Measurements from ENCODE around the gene DIPK1C. TPM values are rescaled to one million over a fixed set of nuclear protein-coding genes. Genes with fewer than 3 reads are reported as not detected.
A peak's percentile ranks its signal among the peaks of the same experiment; 100 is the strongest.

Gene DIPK1C
- total and polyA plus RNA-seq, 11 donors = 1.3 to 14.2 (median 6.3) TPM

DNA sequence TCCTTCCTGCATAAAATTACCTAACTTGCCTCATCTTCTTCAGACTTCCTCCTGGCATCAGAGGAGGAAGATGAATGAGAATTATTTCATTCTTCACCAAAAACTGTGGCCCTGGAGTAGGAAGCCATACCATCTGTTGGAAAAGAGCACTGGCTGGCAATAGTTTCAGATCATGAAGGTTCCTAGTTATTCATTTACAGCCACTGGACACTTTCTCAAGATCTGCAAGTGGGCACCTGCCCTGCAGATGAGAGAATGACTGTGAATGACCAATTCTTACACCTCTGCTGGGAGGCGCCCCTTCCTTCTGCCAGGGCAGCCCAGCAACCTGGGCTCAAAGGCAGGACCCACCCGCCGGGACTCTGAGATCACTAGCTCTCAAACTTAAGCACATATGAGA, 13.0 kb downstream of the DIPK1C start:
- H3K9me3 ChIP-seq = no peaks in the 10 kb centered on the region
- ATAC-seq (no peak), DNase-seq (no peak)
- peaks cover 0 to 6% (median 0%) of the 10 kb centered on the region in 12 donors for H3K4me1 ChIP-seq
- peaks cover 0 to 18% (median 0%) of the 10 kb centered on the region in 9 donors for H3K36me3 ChIP-seq
- no peak for TF ChIP-seq POLR2A (IDR thresholded peaks at IDR 0.05)
- TF ChIP-seq, protein P1, sequence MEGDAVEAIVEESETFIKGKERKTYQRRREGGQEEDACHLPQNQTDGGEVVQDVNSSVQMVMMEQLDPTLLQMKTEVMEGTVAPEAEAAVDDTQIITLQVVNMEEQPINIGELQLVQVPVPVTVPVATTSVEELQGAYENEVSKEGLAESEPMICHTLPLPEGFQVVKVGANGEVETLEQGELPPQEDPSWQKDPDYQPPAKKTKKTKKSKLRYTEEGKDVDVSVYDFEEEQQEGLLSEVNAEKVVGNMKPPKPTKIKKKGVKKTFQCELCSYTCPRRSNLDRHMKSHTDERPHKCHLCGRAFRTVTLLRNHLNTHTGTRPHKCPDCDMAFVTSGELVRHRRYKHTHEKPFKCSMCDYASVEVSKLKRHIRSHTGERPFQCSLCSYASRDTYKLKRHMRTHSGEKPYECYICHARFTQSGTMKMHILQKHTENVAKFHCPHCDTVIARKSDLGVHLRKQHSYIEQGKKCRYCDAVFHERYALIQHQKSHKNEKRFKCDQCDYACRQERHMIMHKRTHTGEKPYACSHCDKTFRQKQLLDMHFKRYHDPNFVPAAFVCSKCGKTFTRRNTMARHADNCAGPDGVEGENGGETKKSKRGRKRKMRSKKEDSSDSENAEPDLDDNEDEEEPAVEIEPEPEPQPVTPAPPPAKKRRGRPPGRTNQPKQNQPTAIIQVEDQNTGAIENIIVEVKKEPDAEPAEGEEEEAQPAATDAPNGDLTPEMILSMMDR (IDR thresholded peaks at IDR 0.05) = no peak
- 94 to 97% (median 95%) methylated on average over 3 of the region's 3 CpGs; no CpG with 5 or more reads in 1 of the 4 donors for WGBS, 4 donors
- no peaks in the 10 kb centered on the region for H3K27me3 ChIP-seq
- no peak overlapping the region for H3K4me3 ChIP-seq
- no peak overlapping the region for H3K27ac ChIP-seq
- intact Hi-C loops (cut with DNase I) = loop anchor here in 1 of 10 donors (5.0 kb wide), 1 partner anchor 42 kb away; no protein-coding TSS in a partner anchor

DNA sequence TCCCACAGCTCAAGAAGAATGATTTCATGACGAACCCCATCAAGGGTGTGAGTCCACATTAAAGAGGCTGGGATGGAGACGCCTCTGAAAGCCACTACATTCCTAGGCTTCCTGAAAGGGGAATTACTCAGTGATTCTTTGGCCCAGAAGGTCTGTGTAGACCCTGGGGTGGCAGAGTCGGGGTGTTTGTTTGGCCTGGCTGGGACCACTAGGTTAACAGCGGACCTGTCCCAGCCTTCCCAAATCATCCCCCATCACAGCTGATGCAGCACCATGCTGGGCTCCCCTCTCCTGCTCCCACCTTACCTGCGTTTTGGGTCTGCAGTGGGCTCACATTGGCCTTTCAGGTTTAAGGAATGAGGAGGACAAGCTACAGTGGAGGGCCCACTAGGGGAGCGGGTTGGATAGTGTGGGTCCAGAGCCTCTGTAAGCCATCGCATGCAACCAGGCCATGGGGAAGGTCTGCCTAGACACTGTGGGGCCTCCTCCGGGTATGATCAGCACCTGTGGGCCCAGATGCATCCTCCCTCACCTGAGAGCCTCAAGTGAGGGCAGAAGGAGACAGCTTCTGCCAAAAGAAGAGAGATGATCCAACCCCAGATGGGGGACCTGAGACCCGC, 16.2 kb downstream of the DIPK1C start:
- Histone ChIP-seq H3K36me3 (peaks cover 0 to 26% (median 0%) of the 10 kb centered on the region in 9 donors), H3K27me3 (no peaks in the 10 kb centered on the region), H3K4me1 (peaks cover 0 to 14% (median 7%) of the 10 kb centered on the region in 12 donors), H3K27ac (no peak overlapping the region), H3K4me3 (no peak overlapping the region), H3K9me3 (no peaks in the 10 kb centered on the region)
- no peak for DNase-seq
- 94 to 98% (median 96%) methylated on average over 6 to 9 of the region's 9 CpGs for WGBS, 4 donors
- no peak for ATAC-seq
- TF ChIP-seq, protein P1 (IDR thresholded peaks at IDR 0.05) = no peak
- TF ChIP-seq POLR2A (IDR thresholded peaks at IDR 0.05) = no peak
- intact Hi-C loops (cut with DNase I) = loop anchor here in 1 of 10 donors (5.0 kb wide), 1 partner anchor 39 kb away; no protein-coding TSS in a partner anchor

DNA sequence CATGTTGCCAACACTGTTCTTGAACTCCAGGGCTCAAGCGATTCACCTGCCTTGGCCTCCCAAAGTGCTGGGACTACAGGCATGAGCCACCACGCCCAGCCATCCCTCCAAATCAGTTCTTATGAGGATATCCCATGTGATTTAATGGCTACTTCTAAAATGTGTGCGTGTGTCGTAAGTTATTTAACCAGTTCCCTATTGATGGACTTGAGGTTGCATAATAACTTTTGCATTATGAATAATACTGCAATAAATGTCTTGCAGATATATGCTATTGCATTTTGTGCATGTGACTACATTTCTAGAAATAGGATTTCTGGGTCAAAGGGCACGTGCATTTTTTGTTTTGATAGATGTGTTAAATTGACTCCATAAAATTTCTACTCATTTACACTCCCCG, 19.0 kb downstream of the DIPK1C start:
- no peak for ATAC-seq
- no peaks in the 10 kb centered on the region for H3K27me3 ChIP-seq

DNA sequence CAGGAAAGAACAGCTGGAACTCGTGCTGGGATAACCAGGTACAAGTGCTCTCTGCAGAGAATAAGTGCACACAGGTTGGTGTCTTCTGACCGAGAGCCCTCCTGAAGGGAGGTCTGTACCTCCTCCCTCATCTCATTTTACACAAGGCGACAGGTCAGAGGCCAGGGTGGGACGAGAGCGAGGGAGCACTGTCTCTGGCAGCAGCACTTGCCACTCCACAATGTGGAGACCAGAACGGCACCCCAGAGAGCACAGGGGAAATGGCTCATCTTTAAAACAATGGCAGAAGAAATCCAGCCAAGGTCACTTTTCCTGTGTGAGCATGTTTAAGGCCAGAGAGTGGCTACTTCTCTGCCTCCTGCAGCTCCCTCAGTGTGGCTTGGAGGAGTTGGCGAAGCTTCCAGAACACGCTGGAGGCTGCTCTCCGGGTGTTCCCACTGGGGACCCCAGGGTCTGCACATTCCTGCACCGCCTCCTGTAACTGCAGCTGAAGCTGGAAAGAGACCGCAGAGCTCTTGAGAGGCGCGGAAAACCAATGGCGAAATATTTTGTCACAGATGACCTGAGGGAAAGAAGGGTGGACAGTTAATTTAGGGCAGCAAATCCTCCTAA, 20.8 kb downstream of the DIPK1C start:
- Histone ChIP-seq H3K36me3 (peaks cover 0 to 24% (median 0%) of the 10 kb centered on the region in 9 donors), H3K27me3 (no peaks in the 10 kb centered on the region), H3K4me1 (peaks cover 0 to 16% (median 8%) of the 10 kb centered on the region in 12 donors), H3K9me3 (no peaks in the 10 kb centered on the region), H3K4me3 (no peak overlapping the region), H3K27ac (peak overlapping the region in 7 of 12 donors; percentile 22 to 71 (median 43))
- intact Hi-C loops (cut with DNase I) = no loop called here
- DNase-seq (peak in 2 of 5 donors; percentile 32 to 45), ATAC-seq (peak; percentile 47 to 77 (median 60))
- TF ChIP-seq POLR2A (IDR thresholded peaks at IDR 0.05) = no peak
- TF ChIP-seq, protein P1 (IDR thresholded peaks at IDR 0.05) = no peak
- 44 to 63% (median 53%) methylated on average over 11 to 14 of the region's 14 CpGs for WGBS, 4 donors

More for the DNA sequence above, 19.0 kb downstream of the DIPK1C start:
- peaks cover 0 to 16% (median 8%) of the 10 kb centered on the region in 12 donors for H3K4me1 ChIP-seq
- WGBS, 4 donors = 94 to 97% (median 95%) methylated on average over 6 of the region's 6 CpGs
- H3K9me3 ChIP-seq = no peaks in the 10 kb centered on the region
- TF ChIP-seq, protein P1 (IDR thresholded peaks at IDR 0.05) = no peak
- no peak for TF ChIP-seq POLR2A (IDR thresholded peaks at IDR 0.05)
- H3K36me3 ChIP-seq = peaks cover 0 to 29% (median 0%) of the 10 kb centered on the region in 9 donors
- no peak overlapping the region for H3K4me3 ChIP-seq
- intact Hi-C loops (cut with DNase I) = no loop called here
- DNase-seq = no peak
- H3K27ac ChIP-seq = no peak overlapping the region
